D721Med (cell line): ENCODE measurements around the gene NOTCH1.

Experiments used
- DNase-seq: peaks from one replicate; pipeline ENCODE4 v3.0.0; 2011; ENCODE audit warnings: low spot score; ENCODE audit not compliant: insufficient read length
- FAIRE-seq: peaks from 2 replicates; lab custom pipeline; 2011; peaks lifted over from hg19 to GRCh38; lab: Jason Lieb, UNC
- TF ChIP-seq, protein P1 (sequence below): IDR thresholded peaks from 2 replicates; pipeline ENCODE4 v1.5.1; 2012; ENCODE audit warnings: mild to moderate bottlenecking, control low read depth; ENCODE audit not compliant: insufficient read depth; ENCODE audit errors: missing control alignments

NOTCH1 gene

GRCh38 chr9:136470356-136470755 is 75.5 kb downstream of the NOTCH1 start:
- no peak for FAIRE-seq
- DNase-seq: no peak
- TF ChIP-seq, protein P1, sequence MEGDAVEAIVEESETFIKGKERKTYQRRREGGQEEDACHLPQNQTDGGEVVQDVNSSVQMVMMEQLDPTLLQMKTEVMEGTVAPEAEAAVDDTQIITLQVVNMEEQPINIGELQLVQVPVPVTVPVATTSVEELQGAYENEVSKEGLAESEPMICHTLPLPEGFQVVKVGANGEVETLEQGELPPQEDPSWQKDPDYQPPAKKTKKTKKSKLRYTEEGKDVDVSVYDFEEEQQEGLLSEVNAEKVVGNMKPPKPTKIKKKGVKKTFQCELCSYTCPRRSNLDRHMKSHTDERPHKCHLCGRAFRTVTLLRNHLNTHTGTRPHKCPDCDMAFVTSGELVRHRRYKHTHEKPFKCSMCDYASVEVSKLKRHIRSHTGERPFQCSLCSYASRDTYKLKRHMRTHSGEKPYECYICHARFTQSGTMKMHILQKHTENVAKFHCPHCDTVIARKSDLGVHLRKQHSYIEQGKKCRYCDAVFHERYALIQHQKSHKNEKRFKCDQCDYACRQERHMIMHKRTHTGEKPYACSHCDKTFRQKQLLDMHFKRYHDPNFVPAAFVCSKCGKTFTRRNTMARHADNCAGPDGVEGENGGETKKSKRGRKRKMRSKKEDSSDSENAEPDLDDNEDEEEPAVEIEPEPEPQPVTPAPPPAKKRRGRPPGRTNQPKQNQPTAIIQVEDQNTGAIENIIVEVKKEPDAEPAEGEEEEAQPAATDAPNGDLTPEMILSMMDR: no peak

GRCh38 chr9:136467766-136468165 is 78.1 kb downstream of the NOTCH1 start:
- FAIRE-seq (no peak), DNase-seq (no peak)
- TF ChIP-seq, protein P1: no peak

GRCh38 chr9:136466155-136466541 is 79.7 kb downstream of the NOTCH1 start:
- FAIRE-seq (no peak), DNase-seq (no peak)
- TF ChIP-seq, protein P1: no peak

DNA sequence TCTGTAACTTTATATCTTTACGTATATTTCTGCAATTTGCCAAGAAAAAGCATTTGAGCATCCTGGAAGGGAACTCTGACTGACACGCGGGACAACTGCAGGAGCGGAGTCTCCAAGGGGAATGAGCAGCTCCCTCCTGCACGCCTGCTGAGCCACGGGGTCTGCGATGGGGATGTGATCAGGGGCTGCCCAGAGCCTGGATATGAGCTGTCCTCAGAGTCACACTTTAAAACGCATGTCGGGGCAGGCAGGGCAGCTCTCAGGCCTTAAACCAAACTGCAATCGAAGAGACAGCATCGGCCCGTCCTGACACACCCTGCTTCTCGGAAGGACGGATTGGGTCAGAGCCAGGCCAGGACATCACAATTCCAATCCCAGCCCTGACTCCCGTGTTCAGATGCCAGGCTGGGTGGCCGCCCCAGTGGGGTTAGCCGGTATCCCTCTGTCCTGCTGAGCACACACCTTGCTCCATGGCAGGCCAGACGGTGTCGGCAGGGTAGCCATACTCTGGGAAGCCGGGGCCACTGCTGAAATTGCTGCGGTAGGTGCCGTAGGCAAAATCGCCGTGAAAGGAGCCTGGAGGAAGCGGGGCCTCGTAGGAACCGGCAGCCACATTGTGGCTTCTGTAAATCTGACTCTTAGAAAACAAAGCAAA is 80.2 kb downstream of the NOTCH1 start:
- DNase-seq (no peak), FAIRE-seq (no peak)
- TF ChIP-seq, protein P1: no peak

DNA sequence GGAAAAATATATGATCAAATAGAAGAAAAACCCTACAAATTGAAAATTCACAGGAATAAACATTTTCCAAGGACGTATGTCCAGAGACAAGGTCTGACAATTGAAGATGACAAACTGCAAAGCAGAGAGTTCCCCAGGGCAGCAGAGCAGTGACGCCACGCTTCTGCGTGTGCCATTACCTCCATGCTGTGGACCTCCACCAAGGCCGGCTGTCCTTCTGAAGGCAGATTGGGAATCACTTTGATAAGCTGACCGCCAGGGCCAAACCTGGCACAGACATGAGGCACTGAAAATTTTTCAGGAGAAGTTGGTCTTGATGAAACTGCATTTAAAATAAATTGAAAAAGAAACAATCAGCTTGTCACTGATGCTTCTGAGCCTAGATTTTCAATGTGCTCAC is 81.6 kb downstream of the NOTCH1 start:
- no peak for FAIRE-seq
- no peak for DNase-seq
- TF ChIP-seq, protein P1: no peak

GRCh38 chr9:136463578-136463977 is 82.3 kb downstream of the NOTCH1 start:
- TF ChIP-seq, protein P1: no peak
- no peak for FAIRE-seq
- DNase-seq: no peak

DNA sequence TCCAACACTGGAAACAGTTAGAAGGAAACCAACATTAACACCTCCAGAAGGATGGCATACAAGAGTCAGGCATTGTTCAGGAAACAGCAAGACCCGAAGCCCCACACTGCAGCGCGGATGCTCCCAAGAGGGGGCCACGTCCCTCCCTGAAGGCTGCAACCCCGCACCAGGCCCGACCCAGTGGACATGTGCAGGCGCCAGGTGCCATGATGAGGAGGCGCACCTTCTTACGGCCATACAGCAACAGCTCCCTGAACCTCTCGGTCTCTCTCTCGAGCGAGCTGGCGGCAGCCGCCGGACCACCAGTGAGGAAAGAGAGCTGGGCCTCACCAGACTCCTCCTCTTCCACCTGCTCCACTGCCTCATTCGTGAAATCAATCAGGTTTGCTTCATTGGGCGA is 83.2 kb downstream of the NOTCH1 start:
- TF ChIP-seq, protein P1: no peak
- FAIRE-seq: no peak
- DNase-seq: no peak
